ENCODE data around the gene RAB8B. TPM values are rescaled to one million over a fixed set of nuclear protein-coding genes. Genes with fewer than 3 reads are reported as not detected.
A peak's percentile ranks its signal among the peaks of the same experiment; 100 is the strongest.

RAB8B gene
- total and polyA plus RNA-seq, 12 donors = 5.2 to 54.4 (median 35.5) TPM

GRCh38 chr15:63194302-63194701, 4.9 kb downstream of the RAB8B start:
- H3K4me1 ChIP-seq (replicated peaks in 1 of 2) = peaks cover 6 to 81% of the 10 kb centered on the region in 2 donors
- TF ChIP-seq, protein P1, sequence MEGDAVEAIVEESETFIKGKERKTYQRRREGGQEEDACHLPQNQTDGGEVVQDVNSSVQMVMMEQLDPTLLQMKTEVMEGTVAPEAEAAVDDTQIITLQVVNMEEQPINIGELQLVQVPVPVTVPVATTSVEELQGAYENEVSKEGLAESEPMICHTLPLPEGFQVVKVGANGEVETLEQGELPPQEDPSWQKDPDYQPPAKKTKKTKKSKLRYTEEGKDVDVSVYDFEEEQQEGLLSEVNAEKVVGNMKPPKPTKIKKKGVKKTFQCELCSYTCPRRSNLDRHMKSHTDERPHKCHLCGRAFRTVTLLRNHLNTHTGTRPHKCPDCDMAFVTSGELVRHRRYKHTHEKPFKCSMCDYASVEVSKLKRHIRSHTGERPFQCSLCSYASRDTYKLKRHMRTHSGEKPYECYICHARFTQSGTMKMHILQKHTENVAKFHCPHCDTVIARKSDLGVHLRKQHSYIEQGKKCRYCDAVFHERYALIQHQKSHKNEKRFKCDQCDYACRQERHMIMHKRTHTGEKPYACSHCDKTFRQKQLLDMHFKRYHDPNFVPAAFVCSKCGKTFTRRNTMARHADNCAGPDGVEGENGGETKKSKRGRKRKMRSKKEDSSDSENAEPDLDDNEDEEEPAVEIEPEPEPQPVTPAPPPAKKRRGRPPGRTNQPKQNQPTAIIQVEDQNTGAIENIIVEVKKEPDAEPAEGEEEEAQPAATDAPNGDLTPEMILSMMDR (IDR thresholded peaks at IDR 0.05) = no peak
- TF ChIP-seq POLR2A (IDR thresholded peaks at IDR 0.05) = no peak

GRCh38 chr15:63194880-63195568, 5.6 kb downstream of the RAB8B start:
- Histone ChIP-seq H3K4me3 (no peak overlapping the region), H3K9me3 (replicated peaks in 1 of 3) (no peaks in the 10 kb centered on the region), H3K36me3 (replicated peaks in 1 of 2) (no peaks in the 10 kb centered on the region), H3K27me3 (no peaks in the 10 kb centered on the region), H3K27ac (peak overlapping the region in 1 of 5 donors; percentile 33), H3K4me1 (replicated peaks in 1 of 2) (peaks cover 6 to 82% of the 10 kb centered on the region in 2 donors)
- TF ChIP-seq POLR2A (IDR thresholded peaks at IDR 0.05) = no peak
- TF ChIP-seq, protein P1 (IDR thresholded peaks at IDR 0.05) = no peak
- WGBS, 4 donors = 64 to 77% (median 70%) methylated on average over 4 of the region's 4 CpGs
- DNase-seq = no peak
- intact Hi-C loops (cut with DNase I) = no loop called here

More at GRCh38 chr15:63194302-63194701, 4.9 kb downstream of the RAB8B start:
- Histone ChIP-seq H3K9me3 (replicated peaks in 1 of 3) (no peaks in the 10 kb centered on the region), H3K4me3 (no peak overlapping the region), H3K27ac (peak overlapping the region in 2 of 5 donors; percentile 33 to 62), H3K36me3 (replicated peaks in 1 of 2) (no peaks in the 10 kb centered on the region), H3K27me3 (no peaks in the 10 kb centered on the region)
- WGBS, 4 donors = 71 to 76% (median 74%) methylated on average over 4 of the region's 4 CpGs
- intact Hi-C loops (cut with DNase I) = no loop called here
- no peak for DNase-seq

- TF ChIP-seq POLR2A (IDR thresholded peaks at IDR 0.05) = no peak
- TF ChIP-seq, protein P1 (IDR thresholded peaks at IDR 0.05) = no peak
- Histone ChIP-seq H3K4me1 (replicated peaks in 1 of 2) (peaks cover 6 to 83% of the 10 kb centered on the region in 2 donors), H3K4me3 (no peak overlapping the region), H3K27ac (no peak overlapping the region), H3K27me3 (no peaks in the 10 kb centered on the region), H3K9me3 (replicated peaks in 1 of 3) (no peaks in the 10 kb centered on the region), H3K36me3 (replicated peaks in 1 of 2) (no peaks in the 10 kb centered on the region)
- 66 to 81% (median 77%) methylated on average over 3 of the region's 3 CpGs for WGBS, 4 donors
- intact Hi-C loops (cut with DNase I) = no loop called here
- DNase-seq = peak in 1 of 7 donors; percentile 19
Observed at GRCh38 chr15:63195569-63196015, 6.2 kb downstream of the RAB8B start.

GRCh38 chr15:63196842-63197241, 7.4 kb downstream of the RAB8B start:
- Histone ChIP-seq H3K27ac (no peak overlapping the region), H3K27me3 (no peaks in the 10 kb centered on the region), H3K4me1 (replicated peaks in 1 of 2) (peaks cover 6 to 74% of the 10 kb centered on the region in 2 donors), H3K36me3 (replicated peaks in 1 of 2) (no peaks in the 10 kb centered on the region), H3K4me3 (no peak overlapping the region), H3K9me3 (replicated peaks in 1 of 3) (no peaks in the 10 kb centered on the region)
- TF ChIP-seq, protein P1 (IDR thresholded peaks at IDR 0.05) = no peak
- TF ChIP-seq POLR2A (IDR thresholded peaks at IDR 0.05) = no peak
- DNase-seq = no peak
- intact Hi-C loops (cut with DNase I) = no loop called here
- WGBS, 4 donors = 61 to 83% (median 77%) methylated on average over 1 of the region's 1 CpG
